ENCODE measurements around the gene KHK. TPM values are rescaled to one million over a fixed set of nuclear protein-coding genes. Genes with fewer than 3 reads are reported as not detected.

The KHK gene
- total and polyA plus RNA-seq, 9 of the 15 experiments (the other 6 are each of a cell fraction or from before 2014, with no cell fraction given): 1.5 to 10.7 (median 5.2) TPM

DNA sequence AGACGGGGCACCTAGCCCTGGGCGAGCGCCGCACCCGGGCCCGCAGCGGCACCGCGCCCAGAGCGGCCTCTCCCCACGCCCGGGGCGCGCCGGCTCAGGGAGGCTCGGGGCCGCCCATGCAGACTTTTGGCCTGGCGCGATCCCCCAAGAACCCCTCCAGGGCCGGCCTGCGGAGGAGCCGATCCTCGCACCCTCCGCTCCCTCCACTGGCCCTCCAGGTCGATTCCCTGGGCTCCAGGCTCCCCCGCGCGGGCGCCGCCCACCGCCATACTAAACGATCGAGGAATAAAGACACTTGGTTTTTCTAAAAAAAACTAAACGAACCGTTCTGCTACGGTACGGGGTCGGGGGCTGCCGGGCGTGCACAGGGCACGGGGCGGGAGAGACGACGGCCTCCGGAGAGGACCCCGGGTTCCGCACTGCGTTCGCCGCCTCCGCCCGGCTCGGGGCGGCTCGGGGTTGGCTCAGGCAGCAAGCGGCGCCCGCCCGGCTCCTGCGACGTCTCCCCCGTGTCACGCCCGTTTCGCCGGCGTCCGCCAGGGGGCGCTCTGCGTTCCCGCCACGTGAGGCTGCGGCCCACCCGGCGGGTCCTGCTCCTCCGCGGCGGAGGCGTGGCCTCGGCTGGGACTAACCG lies 365 bp upstream of the KHK start (continued):
- peak; percentile 75 for TF ChIP-seq TBP (optimal IDR thresholded peaks at IDR 0.05; ENCODE audit: low read depth, low read length)
- TF ChIP-seq CXXC5 (CRISPR knock-in tag; IDR thresholded peaks at IDR 0.05): peak; percentile 95
- peak; percentile 52 for TF ChIP-seq GABPA (tag; conservative IDR thresholded peaks at IDR 0.05; ENCODE audit: low read depth)
- TF ChIP-seq KLF16 (IDR thresholded peaks at IDR 0.05): peak; percentile 43; the same call in 1 of the 2 replicates
- TF ChIP-seq ZNF586 (CRISPR knock-in tag; conservative IDR thresholded peaks at IDR 0.05): no peak
- no peak for TF ChIP-seq HNRNPL (IDR thresholded peaks at IDR 0.05; ENCODE audit: low read depth, low read length)
- TF ChIP-seq, protein P1, sequence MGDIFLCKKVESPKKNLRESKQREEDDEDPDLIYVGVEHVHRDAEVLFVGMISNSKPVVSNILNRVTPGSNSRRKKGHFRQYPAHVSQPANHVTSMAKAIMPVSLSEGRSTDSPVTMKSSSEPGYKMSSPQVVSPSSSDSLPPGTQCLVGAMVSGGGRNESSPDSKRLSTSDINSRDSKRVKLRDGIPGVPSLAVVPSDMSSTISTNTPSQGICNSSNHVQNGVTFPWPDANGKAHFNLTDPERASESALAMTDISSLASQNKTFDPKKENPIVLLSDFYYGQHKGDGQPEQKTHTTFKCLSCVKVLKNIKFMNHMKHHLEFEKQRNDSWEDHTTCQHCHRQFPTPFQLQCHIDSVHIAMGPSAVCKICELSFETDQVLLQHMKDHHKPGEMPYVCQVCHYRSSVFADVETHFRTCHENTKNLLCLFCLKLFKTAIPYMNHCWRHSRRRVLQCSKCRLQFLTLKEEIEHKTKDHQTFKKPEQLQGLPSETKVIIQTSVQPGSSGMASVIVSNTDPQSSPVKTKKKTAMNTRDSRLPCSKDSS (IDR thresholded peaks at IDR 0.05; ENCODE audit: low read depth, partially characterized antibody): no peak
- TF ChIP-seq POLR2G (IDR thresholded peaks at IDR 0.05; ENCODE audit: low read depth, low read length): peak; percentile 80
- TF ChIP-seq, protein P2, sequence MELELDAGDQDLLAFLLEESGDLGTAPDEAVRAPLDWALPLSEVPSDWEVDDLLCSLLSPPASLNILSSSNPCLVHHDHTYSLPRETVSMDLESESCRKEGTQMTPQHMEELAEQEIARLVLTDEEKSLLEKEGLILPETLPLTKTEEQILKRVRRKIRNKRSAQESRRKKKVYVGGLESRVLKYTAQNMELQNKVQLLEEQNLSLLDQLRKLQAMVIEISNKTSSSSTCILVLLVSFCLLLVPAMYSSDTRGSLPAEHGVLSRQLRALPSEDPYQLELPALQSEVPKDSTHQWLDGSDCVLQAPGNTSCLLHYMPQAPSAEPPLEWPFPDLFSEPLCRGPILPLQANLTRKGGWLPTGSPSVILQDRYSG (tag; conservative IDR thresholded peaks at IDR 0.05; ENCODE audit: low read depth): no peak
- no peak for TF ChIP-seq TEAD4 (IDR thresholded peaks at IDR 0.05; ENCODE audit: low read length)
- TF ChIP-seq TEAD4 (CRISPR knock-in tag; IDR thresholded peaks at IDR 0.05; ENCODE audit: borderline replicate concordance): no peak
- TF ChIP-seq, protein P3, sequence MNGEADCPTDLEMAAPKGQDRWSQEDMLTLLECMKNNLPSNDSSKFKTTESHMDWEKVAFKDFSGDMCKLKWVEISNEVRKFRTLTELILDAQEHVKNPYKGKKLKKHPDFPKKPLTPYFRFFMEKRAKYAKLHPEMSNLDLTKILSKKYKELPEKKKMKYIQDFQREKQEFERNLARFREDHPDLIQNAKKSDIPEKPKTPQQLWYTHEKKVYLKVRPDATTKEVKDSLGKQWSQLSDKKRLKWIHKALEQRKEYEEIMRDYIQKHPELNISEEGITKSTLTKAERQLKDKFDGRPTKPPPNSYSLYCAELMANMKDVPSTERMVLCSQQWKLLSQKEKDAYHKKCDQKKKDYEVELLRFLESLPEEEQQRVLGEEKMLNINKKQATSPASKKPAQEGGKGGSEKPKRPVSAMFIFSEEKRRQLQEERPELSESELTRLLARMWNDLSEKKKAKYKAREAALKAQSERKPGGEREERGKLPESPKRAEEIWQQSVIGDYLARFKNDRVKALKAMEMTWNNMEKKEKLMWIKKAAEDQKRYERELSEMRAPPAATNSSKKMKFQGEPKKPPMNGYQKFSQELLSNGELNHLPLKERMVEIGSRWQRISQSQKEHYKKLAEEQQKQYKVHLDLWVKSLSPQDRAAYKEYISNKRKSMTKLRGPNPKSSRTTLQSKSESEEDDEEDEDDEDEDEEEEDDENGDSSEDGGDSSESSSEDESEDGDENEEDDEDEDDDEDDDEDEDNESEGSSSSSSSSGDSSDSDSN (IDR thresholded peaks at IDR 0.05; ENCODE audit: borderline replicate concordance in 1 of 2, low read depth in 2 of 2, low read length in 2 of 2): peak; percentile 79 to 95; a peak in 3 of 4 replicates
- no peak for TF ChIP-seq ZNF41 (CRISPR knock-in tag; conservative IDR thresholded peaks at IDR 0.05)
- TF ChIP-seq GABPB1 (CRISPR knock-in tag; IDR thresholded peaks at IDR 0.05): peak; percentile 46; the same call in 1 of the 2 replicates
- TF ChIP-seq, protein P4, sequence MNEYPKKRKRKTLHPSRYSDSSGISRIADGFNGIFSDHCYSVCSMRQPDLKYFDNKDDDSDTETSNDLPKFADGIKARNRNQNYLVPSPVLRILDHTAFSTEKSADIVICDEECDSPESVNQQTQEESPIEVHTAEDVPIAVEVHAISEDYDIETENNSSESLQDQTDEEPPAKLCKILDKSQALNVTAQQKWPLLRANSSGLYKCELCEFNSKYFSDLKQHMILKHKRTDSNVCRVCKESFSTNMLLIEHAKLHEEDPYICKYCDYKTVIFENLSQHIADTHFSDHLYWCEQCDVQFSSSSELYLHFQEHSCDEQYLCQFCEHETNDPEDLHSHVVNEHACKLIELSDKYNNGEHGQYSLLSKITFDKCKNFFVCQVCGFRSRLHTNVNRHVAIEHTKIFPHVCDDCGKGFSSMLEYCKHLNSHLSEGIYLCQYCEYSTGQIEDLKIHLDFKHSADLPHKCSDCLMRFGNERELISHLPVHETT (CRISPR knock-in tag; conservative IDR thresholded peaks at IDR 0.05 in 1 of 2, IDR thresholded peaks at IDR 0.05 in 1 of 2): peak in 1 of 2 experiments; percentile 72; a peak in 1 of 4 replicates
- TF ChIP-seq NFRKB (IDR thresholded peaks at IDR 0.05; ENCODE audit: low read depth): no peak
- no peak for TF ChIP-seq SMARCA5 (IDR thresholded peaks at IDR 0.05)
- no peak; the same call in none of the 2 replicates for TF ChIP-seq ATF7 (IDR thresholded peaks at IDR 0.05)
- no peak for TF ChIP-seq POLR3A (IDR thresholded peaks at IDR 0.05; ENCODE audit: borderline replicate concordance, extremely low read depth, insufficient read depth, insufficient read length)
- no peak for TF ChIP-seq RBM15 (IDR thresholded peaks at IDR 0.05; ENCODE audit: insufficient read depth, low read length)
- no peak for TF ChIP-seq ZBTB17 (CRISPR knock-in tag; IDR thresholded peaks at IDR 0.05)
- peak; percentile 55 for TF ChIP-seq RAD21 (CRISPR knock-in tag; conservative IDR thresholded peaks at IDR 0.05 in 1 of 2, IDR thresholded peaks at IDR 0.05 in 1 of 2)
